NCI-H510A (cell line): ENCODE results near the gene ACP7.
"Not testable (repeated sequence)": the region's sequence is repeated elsewhere in the genome, so short reads cannot be mapped to it uniquely, and the experiment has no call there.

Experiments used
- DNase-seq: peaks from one replicate; lab custom pipeline; 2025; lab: John Stamatoyannopoulos, UW

Gene ACP7, protein sequence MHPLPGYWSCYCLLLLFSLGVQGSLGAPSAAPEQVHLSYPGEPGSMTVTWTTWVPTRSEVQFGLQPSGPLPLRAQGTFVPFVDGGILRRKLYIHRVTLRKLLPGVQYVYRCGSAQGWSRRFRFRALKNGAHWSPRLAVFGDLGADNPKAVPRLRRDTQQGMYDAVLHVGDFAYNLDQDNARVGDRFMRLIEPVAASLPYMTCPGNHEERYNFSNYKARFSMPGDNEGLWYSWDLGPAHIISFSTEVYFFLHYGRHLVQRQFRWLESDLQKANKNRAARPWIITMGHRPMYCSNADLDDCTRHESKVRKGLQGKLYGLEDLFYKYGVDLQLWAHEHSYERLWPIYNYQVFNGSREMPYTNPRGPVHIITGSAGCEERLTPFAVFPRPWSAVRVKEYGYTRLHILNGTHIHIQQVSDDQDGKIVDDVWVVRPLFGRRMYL

DNA sequence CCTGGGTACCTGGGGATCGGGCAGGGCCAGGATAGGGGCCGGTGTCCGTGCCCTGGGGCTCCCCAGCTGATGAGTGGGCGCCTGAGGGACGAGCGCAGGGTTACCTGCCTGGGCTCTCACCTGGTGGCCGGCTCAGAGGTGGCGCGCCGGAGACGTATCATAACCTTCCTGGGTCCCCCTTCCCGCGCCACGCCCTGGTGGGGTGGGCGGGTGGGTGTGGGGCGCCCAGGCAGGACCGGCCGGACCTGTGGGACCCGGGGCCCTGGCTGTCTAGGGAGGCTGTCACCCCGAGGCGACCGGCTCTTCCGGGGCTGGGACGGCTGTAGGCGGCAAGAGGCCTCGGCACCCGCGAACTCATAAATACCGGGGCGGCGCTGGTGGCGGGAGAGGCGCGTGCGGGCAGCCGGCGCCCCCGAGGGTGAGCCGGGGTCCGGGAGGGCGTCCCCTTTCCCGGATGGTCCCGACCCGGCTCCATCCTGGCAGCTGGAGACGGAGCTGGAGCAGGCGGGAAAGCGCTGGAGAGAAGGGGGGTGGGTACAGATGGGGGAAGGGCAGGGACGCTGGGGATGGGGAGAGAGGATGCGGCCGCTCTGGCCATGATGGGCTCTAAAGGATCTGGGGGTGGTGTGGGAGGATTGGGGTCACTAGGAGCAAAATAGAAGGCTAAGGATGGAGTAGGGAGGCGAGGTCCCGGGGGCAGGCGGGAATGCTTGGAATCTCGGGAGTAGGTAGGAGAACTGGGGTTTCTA is at the start of gene ACP7:
TSS of gene ACP7 (plus strand) at position 386 of the 749 bp plus-strand sequence. CDS start 902 bp downstream, outside the sequence.
- no peak for DNase-seq

DNA sequence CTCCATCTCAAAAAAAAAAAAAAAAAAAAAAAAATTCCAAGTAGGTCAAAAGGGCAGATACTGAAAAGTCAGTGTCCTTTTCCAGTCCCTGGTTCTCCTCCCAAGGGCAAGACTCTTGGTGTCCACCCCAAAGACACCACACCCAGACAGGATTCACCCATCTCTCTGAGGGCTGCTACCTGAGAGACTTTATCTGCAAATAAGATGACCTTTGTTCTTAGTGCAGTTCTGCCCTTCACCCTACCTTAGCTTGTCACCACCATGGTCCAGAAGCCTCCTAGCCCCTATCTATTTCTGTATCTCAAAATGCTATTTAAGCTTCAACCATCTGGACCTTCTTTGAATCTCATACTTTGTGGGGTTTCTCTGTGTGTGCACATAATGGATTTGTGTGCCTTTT is 47.6 kb upstream of the ACP7 start:
- no peak for DNase-seq

DNA sequence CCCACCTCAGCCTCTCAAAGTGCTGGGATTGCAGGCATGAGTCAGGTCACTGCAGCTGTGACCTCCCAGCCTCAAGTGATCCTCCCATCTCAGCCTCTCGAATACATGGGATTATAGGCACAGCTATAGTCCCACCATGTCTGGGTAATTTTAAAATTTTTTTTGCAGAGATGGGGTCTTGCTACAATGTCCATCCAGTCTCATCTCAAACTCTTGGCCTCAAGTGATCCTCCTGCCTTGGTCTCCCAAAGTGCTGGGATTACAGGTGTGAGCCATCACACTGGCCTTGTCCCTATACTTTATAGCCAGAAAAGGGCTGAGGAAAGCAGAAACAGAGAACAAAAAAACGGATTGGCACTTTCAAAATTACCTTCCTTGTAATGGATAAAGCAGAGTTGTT is 47.0 kb upstream of the ACP7 start:
- no peak for DNase-seq

DNA sequence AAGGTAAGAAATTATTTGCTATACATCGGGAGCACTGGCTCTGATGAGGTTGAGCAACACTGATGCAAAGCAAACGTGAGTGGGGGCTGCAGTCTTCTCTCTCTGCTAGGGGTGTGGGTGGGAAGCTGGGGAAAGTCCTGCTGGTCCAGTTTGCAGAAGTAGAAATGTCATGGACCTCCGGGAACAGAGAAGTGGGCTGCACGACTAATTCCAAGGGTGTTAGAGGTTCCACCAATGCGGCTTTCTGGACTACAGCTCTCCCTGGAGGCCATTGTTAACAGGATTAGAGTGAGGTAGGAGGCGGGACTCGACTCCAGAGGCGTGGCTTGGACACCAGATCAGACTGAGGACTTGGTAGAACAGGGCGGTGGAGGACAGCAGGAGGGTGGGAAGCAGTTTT is 46.1 kb upstream of the ACP7 start:
- no peak for DNase-seq

DNA sequence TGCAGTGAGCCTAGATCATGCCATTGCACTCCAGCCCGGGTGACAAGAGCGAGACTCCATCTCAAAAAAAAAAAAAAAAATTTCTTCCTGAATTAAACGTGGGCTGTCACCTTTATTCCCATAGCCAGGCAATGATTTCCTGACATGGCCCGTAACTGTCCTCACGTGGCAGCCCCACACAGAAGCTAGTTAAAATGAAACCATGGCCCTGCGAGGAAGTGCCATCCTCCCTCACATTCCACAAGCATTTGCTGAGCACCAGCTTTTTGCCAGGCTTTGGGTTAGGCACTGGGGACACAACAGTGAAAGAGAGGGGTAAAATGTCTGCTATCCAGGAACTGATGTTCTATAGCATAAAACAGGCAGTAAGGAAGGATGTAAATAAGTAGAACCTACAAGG is 38.7 kb upstream of the ACP7 start:
- no peak for DNase-seq

DNA sequence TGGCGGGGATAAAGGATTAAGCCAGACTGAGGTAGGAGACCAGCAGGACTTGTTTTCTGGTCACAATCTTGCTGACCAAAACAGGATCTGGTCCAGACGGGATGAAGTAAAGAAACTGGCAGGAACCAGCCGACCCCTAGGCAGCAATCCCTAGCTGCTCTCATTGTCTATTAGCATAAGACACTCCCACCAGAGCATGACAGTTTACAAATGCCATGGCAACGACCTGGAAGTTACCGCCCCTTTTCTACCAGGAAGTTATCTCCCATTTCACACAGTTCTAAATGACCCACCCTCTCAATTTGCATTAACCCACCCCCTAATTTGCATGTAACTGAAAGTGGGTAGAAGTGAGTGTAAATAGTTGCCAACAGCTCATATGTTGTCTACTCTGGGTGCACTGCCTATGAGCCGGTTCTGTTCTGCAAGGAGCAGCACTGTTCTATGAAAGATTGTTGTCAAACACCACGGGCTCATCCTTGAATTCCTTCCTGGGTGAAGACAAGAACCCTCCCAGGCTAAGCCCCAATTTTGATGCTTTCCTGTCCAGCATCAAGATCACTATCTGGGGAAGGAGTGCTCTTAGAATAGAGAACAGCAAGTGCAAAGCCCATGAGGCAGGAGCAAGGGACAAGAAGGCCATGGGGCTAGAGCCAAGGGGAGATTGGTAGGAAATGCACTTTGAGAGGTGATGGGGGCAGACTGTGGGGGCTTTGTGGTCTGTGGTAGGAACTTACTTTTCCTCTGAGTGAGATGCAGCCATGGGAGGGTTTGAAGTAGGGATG is 37.9 kb upstream of the ACP7 start:
- no peak for DNase-seq

DNA sequence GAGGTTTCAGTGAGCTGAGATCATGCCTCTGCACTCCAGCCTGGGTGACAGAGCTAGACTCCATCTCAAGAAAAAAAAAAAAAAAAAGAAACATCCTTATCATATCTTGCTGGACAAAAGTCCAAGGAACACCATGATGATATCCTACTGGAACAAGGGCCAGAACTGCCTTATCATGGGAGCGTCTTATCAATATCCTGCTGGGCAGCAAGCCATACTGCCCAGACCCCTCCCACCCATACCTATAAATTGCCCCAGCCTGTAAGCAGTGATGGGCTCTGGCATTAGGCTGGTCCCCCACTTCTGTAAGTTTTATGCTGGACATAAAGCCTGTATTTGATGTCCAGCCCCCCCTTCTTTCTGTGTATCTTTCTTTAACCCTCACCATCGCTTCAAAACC is 37.1 kb upstream of the ACP7 start:
- DNase-seq, result no peak

DNA sequence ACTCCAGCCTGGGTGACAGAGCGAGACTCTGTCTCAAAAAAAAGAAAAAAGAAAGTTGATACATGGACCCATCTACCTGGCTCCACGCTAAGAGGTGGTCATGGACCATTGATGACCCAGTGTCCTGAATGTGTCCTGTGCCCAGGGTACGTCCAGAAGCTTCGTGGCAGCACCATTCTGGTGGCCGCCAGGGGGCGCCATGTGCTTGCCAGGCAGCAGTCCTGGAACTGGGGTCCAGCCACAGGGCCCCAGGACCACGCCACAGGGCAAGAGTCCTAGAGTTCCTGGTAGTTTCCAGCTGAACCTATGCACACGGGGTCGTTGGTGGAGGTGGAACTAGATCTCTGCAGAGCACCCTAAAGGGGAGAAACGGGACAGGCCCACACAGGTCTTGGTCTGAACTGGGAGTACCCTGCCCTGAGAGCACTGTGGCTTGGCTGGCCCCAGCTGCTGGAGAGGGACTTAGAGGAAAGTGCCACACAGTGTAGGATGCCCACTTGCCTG is 31.9 kb upstream of the ACP7 start:
- DNase-seq, result no peak

DNA sequence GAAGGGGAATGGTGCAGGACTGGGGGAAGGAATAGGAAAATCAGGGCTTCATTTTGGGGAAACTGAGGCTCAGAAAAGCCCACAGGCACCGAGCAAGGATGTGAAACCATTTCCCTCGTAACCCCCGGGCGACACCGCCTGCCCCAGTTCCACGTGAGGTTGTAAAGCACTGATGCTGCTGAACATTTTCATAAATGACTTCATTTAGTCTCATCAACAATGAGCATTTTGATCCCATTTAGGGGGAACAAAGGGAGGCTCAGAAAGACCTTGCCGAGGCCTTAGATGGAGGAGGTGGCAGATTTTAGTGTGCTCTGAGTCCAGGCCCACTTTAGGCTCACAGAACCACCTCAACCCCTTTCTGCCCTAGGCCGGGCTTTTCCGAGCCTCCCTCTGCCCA is 31.3 kb upstream of the ACP7 start:
- no peak for DNase-seq

DNA sequence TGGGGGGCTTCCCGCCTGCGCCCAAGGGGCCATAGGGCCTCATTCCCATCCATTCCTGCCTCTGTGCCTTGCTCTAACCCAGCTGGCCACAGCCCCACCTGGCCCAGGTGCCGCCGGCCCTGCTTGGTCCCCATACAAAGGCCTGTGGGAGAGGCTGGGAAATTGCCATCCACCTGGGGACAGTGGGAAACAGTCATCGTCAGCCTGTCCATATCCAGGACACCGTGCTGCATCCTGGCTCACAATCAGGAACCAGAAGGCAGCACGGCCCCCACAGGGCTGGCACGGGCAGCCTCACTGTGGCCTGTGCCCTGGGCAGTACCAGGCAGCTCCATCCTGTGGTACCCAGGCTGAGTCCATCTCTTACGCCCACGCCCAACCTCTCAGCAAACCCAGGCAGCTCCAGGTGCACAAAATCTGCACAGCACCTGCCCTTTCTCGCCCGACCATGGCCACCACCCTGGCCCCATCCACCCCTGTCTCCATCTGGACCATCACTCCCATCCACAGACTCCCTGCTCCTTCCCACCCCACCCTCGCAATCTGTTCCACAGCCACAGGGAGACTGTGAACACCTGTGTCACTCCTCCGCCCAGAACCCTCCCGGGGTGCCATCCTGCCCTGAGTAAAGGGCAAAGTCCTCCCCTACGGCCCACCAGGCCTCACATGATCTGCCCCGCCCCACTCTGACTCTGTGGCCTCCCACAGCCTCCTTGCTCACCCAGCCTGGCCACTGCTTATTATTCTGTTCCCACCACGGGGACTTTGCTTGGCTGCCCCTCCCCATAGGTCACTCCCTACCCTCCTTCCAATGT is 30.7 kb upstream of the ACP7 start:
- no peak for DNase-seq

DNA sequence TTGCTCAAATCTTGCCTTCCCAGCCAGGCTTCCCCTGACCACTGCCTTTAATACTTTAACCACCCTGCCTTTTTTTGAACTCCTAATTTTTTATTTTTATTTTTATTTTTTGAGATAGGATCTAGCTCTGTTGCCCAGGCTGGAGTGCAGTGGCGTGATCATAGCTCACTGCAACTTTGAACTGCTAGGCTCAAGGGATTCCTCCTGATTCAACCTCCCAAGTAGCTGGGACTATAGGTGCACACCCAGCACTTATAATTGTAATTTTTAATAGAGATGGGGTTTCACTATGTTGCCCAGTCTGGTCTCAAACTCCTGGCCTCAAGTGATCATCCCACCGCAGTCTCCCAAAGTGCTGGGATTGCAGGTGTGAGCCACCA is 30.1 kb upstream of the ACP7 start:
- no peak for DNase-seq

DNA sequence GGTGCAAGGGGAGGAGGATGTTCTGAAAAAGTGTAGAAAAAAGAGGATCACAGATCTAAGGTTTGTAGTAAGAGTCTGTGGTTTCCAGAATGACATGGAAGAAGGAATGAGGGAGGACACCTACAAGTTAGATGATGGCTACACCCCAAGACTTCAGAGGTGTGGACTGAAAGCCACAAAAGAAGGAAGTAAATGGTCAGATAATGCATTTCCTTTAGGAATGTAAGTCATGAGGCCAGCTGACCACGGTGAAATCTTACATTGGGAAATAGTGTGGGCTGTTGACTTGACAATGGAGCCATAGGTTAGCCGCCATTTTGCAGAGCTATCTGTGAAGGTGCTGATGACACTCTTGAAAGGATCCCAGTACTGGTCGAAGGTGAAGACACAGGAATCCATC is 26.6 kb upstream of the ACP7 start:
- DNase-seq, result no peak

DNA sequence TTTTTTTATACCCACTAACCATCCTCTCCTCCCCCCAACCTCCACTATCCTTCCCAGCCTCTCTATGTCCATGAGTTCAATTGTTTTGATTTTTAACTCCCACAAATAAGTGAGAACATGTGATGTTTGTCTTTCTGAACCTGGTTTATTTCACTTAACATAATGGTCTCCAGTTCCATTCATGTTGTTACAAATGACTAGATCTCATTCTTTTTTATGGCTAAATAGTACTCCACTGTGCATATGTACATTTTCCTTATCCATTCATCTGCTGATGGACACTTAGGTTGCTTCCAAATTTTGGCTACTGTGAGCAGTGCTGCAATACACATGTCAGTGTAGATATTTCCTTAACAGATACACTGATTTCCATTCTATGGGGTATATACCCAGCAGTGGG is 24.9 kb upstream of the ACP7 start:
- DNase-seq, result no peak

DNA sequence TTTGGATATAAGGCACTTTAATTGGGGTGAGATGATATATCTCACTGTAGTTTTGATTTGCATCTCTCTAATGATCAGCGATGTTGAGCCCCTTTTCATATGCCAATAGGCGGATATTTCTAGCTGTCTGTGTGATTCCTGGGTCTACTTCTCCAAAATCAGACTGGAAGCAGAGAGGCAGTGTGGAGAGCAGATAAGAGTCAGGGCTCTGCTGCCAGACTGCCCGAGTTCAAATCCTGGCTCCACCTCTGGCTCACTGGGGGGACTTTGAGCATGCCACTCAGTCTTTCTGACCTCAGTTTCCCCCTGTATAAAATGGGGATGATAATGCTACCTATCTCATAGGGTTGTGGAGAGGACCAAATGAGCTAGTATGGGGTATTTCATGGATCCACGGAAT is 24.0 kb upstream of the ACP7 start:
- DNase-seq, result no peak

DNA sequence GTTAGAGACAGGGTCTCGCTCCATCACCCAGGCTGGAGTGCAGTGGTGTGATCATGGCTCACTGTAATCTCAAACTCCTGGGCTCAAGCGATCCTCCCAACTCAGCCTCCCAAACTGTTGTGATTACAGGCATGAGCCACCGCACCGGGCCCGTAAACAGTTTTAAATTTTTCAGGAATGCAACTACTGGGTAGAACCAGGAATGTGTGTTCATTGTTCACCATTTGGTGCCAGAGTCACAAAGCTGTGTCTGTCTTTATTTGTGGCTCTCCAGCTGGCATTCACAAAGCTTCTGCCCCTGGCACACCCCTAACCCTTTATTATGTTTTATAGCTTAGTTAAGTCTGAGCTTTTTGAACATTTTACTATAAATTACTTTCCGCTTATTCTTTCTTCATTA is 19.8 kb upstream of the ACP7 start:
- DNase-seq, result no peak

DNA sequence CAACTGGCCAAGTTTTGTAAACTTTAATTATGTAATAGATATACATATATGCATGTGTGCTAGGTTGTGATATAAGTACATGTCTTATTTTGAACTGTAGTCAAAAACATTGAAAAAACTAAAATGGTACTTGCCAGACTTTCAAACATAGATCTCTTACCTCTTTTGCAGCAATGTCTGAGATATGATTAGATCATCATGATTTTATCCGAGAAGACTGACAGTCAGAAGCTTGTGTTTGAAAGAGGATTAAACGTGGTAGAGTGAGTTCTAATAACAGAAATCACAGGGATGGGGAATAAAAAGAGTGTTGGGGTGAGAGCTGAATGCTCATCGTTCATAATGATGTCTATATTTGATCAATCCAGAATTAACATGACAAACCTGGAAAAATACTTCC is 18.2 kb upstream of the ACP7 start:
- DNase-seq, result no peak

DNA sequence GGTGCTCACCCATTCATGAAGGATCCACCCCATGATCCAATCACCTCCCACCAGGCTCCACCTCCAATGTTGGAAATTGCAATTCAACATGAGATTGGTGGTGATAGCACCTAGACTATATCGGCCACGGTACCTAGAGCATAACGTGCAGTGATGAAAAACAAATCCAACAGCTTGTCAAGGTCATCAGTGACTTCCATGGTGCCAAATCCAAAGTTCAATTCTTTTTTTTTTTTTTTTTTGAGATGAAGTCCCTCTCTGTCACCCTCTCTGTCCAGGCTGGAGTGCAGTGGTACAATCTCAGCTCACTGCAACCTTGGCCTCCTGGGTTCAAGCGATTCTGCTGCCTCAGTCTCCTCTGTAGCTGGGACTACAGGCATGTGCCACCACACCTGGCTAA is 17.1 kb upstream of the ACP7 start:
- no peak for DNase-seq

DNA sequence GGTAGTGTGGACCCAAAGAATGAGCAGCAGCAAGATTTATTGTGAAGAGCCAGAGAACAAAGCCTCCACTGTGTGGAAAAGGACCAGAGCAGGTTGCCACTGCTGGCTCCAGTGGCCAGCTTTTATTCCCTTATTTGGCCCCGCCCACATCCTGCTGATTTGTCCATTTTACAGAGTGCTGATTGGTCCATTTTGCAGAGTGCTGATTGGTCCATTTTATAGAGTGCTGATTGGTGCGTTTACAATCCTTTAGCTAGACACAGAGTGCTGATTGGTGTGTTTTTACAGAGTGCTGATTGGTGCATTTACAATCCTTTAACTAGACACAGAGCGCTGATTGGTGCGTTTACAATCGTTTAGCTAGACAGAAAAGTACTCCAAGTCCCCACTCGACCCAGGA is 15.9 kb upstream of the ACP7 start:
- not testable (repeated sequence) for DNase-seq

DNA sequence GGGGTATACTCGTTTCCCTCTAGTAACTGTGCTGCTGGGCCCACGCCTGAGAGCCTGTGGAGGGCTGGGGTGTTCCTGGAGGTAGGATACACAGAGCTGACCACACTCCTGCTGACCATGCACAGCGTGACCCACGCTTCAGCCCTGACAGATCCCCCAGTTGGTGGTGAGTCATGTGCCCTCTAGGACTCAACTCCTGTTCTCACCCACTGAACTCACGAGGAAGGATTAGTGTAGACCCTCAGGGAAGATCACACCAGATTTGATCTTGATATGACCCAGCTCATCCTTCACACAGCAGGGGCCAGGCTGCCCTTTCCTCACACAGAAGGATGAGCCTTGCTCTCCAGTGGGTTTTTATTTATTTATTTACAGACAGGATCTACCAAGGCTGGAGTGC is 13.3 kb upstream of the ACP7 start:
- DNase-seq, result no peak

DNA sequence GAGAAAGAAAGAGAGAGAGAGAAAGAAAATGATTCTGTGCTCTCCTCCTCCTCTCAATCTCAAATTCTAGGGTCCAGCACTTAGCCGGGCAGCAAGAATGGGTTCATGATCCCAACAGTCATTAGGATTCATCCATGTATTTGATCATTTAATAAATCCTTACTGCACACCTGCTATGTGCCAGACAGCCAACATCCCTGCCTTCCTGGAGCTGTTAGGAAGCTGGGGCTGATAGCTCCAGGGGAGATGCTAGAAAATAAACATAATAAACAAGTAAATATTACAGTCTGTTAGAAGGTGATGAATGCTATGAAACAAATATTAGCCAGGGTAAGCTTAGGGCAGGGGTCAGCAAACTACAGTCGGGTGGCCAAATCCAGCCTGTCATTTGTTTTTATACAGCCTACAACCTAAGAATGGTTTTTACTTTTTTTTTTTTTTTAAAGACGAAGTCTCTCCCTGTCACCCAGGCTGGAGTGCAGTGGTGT is 9.9 kb upstream of the ACP7 start:
- no peak for DNase-seq

DNA sequence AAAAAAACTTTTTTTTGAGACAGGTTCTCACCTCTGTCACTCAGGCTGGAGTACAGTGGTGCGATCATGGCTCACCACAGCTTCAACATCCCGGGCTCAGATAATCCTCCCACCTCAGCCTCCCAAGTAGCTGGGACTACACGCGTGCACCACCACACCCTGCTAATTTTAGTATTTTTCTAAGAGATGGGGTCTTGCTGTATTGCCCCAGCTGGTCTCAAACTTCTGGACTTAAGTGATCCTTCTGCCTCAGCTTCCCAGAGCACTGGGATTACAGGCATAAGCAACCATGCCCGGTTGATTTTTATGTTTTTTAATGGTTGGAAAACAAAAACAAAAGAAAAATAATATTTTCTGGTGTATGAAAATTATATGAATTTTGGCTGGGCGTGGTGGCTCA is 9.2 kb upstream of the ACP7 start:
- DNase-seq, result no peak

DNA sequence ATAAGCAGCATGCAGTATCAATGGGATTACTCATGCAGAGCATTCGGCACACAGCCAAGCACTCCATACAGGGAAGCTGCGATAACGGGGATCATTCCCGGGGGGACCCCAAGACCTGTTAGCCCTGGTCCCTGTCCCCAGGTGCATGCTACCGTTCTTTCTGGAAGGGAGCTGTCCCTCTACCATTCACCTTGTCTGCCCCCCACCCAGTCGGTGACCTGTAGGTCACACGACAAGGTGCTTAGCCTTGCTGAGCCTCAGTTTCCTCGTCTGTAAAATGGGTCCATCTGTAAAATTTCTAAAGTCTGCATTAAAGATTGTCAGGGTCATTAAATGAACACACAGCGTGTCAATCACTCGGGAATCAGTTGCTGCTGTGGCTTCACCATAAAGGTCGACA is 6.8 kb upstream of the ACP7 start:
- no peak for DNase-seq
